ENCODE results near the gene SPN. TPM values are rescaled to one million over a fixed set of nuclear protein-coding genes. Genes with fewer than 3 reads are reported as not detected.
"Not testable (repeated sequence)": the region's sequence is repeated elsewhere in the genome, so short reads cannot be mapped to it uniquely, and the experiment has no call there.

SPN gene
- total RNA-seq, 1 experiment from 2014 or later = 0.47 TPM

DNA sequence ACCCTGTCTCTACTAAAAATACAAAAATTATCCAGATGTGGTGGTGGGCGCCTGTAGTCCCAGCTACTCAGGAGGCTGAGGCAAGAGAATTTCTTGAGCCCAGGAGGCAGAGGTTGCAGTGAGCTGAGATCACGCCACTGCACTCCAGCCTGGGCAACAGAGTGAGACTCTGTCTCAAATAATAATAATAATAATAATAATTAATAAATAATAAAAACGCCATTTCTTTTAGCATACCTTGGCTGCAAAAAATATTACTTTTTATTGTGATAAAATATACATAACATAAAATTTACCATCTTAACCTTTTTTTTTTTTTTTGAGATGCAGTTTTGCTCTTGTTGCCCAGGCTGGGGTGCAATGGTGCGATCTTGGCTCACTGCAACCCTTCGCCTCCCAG is 39.8 kb upstream of the SPN start:
- CTCF ChIA-PET; H3K4me1 ChIP-seq (ENCODE audit: control insufficient read depth in 1 of 2, insufficient read depth in 2 of 2, low read length in 2 of 2); H3K9ac ChIP-seq (ENCODE audit: low read length); H3K27ac ChIP-seq (ENCODE audit: low read depth, low read length); H3K9me3 ChIP-seq (ENCODE audit: control insufficient read depth in 1 of 2, insufficient read depth in 1 of 2, low read depth in 1 of 2, low read length in 2 of 2); H3K27me3 ChIP-seq (ENCODE audit: insufficient read depth, low read length); RAD21 ChIA-PET (ENCODE audit: low non-redundant PET in 1 of 2, low total read pairs in 2 of 2, uncharacterized antibody in 2 of 2, unreplicated experiment in 2 of 2); H4K20me1 ChIP-seq (ENCODE audit: insufficient read depth); ATAC-seq; POLR2A ChIA-PET; H3K4me2 ChIP-seq (ENCODE audit: low read length); H3K4me3 ChIP-seq (replicated peaks in 1 of 2; ENCODE audit: low read depth in 1 of 2, low read length in 2 of 2); H3K79me2 ChIP-seq (ENCODE audit: insufficient read depth, low read length); DNase-seq (ENCODE audit: low read depth, low spot score); H3K9me2 ChIP-seq (ENCODE audit: insufficient read depth); intact Hi-C loops (cut with micrococcal nuclease); BruUV-seq (replicated peaks); H2AFZ ChIP-seq (ENCODE audit: low read depth, low read length, poor library complexity, severe bottlenecking); H3K36me3 ChIP-seq (ENCODE audit: control insufficient read depth in 1 of 2, insufficient read depth in 2 of 2, low read length in 2 of 2): not testable (repeated sequence)

DNA sequence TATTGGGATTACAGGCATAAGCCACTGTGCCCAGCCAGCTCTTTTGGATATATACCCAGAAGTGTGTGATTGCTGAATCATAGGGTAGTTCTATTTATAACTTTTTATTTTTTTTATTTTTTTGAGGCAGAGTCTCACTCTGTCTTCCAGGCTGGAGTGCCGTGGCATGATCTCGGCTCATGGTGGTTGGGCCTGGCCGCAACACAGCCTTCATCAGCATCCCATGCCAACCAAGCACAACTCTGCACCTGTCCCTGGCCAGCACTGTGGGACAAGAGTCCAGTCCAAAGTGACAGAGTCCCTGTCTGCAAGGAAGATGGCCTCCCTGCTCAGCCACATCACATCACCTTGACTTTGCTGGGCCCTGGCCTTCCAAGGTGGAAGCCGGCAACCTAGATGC is 37.9 kb upstream of the SPN start:
- H3K36me3 ChIP-seq (ENCODE audit: control insufficient read depth in 1 of 2, insufficient read depth in 2 of 2, low read length in 2 of 2); RAD21 ChIA-PET (ENCODE audit: low non-redundant PET in 1 of 2, low total read pairs in 2 of 2, uncharacterized antibody in 2 of 2, unreplicated experiment in 2 of 2); BruUV-seq (replicated peaks); H3K9me2 ChIP-seq (ENCODE audit: insufficient read depth); H2AFZ ChIP-seq (ENCODE audit: low read depth, low read length, poor library complexity, severe bottlenecking); ATAC-seq; DNase-seq (ENCODE audit: low read depth, low spot score); H3K4me2 ChIP-seq (ENCODE audit: low read length); CTCF ChIA-PET; H3K27me3 ChIP-seq (ENCODE audit: insufficient read depth, low read length); H4K20me1 ChIP-seq (ENCODE audit: insufficient read depth); intact Hi-C loops (cut with micrococcal nuclease); H3K9ac ChIP-seq (ENCODE audit: low read length); H3K27ac ChIP-seq (ENCODE audit: low read depth, low read length); H3K4me3 ChIP-seq (replicated peaks in 1 of 2; ENCODE audit: low read depth in 1 of 2, low read length in 2 of 2); H3K79me2 ChIP-seq (ENCODE audit: insufficient read depth, low read length); POLR2A ChIA-PET; H3K4me1 ChIP-seq (ENCODE audit: control insufficient read depth in 1 of 2, insufficient read depth in 2 of 2, low read length in 2 of 2); H3K9me3 ChIP-seq (ENCODE audit: control insufficient read depth in 1 of 2, insufficient read depth in 1 of 2, low read depth in 1 of 2, low read length in 2 of 2): not testable (repeated sequence)

DNA sequence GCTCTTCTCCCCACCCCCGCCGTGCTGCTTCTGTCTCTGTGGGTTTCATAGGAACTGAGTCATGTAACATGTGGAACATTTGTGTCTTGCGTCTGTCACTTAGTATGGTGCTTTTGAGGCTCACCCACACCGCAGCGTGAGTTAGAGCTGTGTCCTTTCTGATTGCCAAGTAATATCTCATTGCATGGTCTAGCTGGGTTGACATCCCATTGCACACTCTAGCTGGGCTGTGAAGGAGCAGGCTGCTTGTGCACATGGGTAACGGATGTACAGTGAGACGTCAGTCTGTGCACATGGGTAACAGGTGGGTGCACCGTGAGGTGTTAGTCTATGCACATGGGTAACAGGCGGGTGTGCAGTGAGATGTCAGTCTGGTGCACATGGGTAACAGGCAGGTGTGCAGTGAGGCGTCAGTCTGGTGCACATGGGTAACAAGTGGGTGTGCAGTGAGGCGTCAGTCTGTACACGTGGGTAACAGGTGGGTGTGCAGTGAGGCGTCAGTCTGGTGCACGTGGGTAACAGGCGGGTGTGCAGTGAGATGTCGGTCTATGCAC is 36.2 kb upstream of the SPN start:
- H3K4me1 ChIP-seq (ENCODE audit: control insufficient read depth in 1 of 2, insufficient read depth in 2 of 2, low read length in 2 of 2); DNase-seq (ENCODE audit: low read depth, low spot score); H3K27me3 ChIP-seq (ENCODE audit: insufficient read depth, low read length); H3K36me3 ChIP-seq (ENCODE audit: control insufficient read depth in 1 of 2, insufficient read depth in 2 of 2, low read length in 2 of 2); ATAC-seq; H3K9me2 ChIP-seq (ENCODE audit: insufficient read depth); CTCF ChIA-PET; POLR2A ChIA-PET; H3K79me2 ChIP-seq (ENCODE audit: insufficient read depth, low read length); intact Hi-C loops (cut with micrococcal nuclease); H2AFZ ChIP-seq (ENCODE audit: low read depth, low read length, poor library complexity, severe bottlenecking); H3K4me2 ChIP-seq (ENCODE audit: low read length); H3K9me3 ChIP-seq (ENCODE audit: control insufficient read depth in 1 of 2, insufficient read depth in 1 of 2, low read depth in 1 of 2, low read length in 2 of 2); RAD21 ChIA-PET (ENCODE audit: low non-redundant PET in 1 of 2, low total read pairs in 2 of 2, uncharacterized antibody in 2 of 2, unreplicated experiment in 2 of 2); H3K9ac ChIP-seq (ENCODE audit: low read length); BruUV-seq (replicated peaks); H3K4me3 ChIP-seq (replicated peaks in 1 of 2; ENCODE audit: low read depth in 1 of 2, low read length in 2 of 2); H4K20me1 ChIP-seq (ENCODE audit: insufficient read depth); H3K27ac ChIP-seq (ENCODE audit: low read depth, low read length): not testable (repeated sequence)

DNA sequence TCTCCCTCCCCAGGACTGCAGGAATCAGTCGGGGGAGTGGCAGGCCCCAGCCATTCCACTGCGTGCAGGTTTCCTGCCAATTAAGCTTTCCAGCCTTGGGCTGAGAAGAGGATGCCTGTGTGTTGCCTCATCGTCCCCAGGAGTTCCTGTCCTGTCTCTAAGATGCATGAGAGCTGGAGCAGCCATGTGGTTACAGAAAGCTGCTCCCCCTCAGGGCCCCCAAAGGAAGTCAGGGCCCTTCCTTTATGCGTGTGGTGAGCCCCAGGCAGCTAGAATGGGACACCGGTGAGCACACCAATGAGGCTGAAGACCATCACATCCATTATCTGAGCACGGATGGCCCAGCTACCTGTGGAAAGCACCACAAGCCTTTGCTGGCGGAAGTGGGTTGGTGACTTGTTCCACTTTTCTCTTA is 35.4 kb upstream of the SPN start:
- RAD21 ChIA-PET (ENCODE audit: low non-redundant PET in 1 of 2, low total read pairs in 2 of 2, uncharacterized antibody in 2 of 2, unreplicated experiment in 2 of 2); H4K20me1 ChIP-seq (ENCODE audit: insufficient read depth); H2AFZ ChIP-seq (ENCODE audit: low read depth, low read length, poor library complexity, severe bottlenecking); H3K4me1 ChIP-seq (ENCODE audit: control insufficient read depth in 1 of 2, insufficient read depth in 2 of 2, low read length in 2 of 2); H3K4me3 ChIP-seq (replicated peaks in 1 of 2; ENCODE audit: low read depth in 1 of 2, low read length in 2 of 2); BruUV-seq (replicated peaks); intact Hi-C loops (cut with micrococcal nuclease); DNase-seq (ENCODE audit: low read depth, low spot score); H3K9ac ChIP-seq (ENCODE audit: low read length); POLR2A ChIA-PET; H3K27ac ChIP-seq (ENCODE audit: low read depth, low read length); H3K36me3 ChIP-seq (ENCODE audit: control insufficient read depth in 1 of 2, insufficient read depth in 2 of 2, low read length in 2 of 2); ATAC-seq; CTCF ChIA-PET; H3K27me3 ChIP-seq (ENCODE audit: insufficient read depth, low read length); H3K9me2 ChIP-seq (ENCODE audit: insufficient read depth); H3K79me2 ChIP-seq (ENCODE audit: insufficient read depth, low read length); H3K4me2 ChIP-seq (ENCODE audit: low read length); H3K9me3 ChIP-seq (ENCODE audit: control insufficient read depth in 1 of 2, insufficient read depth in 1 of 2, low read depth in 1 of 2, low read length in 2 of 2): not testable (repeated sequence)

DNA sequence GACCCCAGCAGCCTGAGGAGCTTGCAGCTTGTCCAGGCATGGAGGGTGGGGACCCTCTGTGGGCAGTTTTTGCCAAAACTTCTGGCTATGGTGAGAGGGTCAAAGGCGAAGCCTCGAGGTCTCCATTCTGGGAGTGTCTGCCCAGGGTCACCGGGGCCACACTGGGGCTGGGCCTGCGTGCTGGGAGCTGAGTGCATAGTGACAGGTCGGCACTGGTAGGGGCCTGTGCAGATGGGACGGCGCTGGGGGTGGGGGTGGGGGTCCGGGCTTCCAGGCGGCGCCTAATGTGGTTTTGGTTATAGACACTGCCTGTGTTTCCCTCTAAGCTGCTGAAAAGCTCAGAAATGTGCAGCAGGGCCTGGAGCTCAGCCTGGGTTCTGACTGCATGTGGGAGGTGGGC is 34.3 kb upstream of the SPN start:
- H3K9me2 ChIP-seq (ENCODE audit: insufficient read depth); RAD21 ChIA-PET (ENCODE audit: low non-redundant PET in 1 of 2, low total read pairs in 2 of 2, uncharacterized antibody in 2 of 2, unreplicated experiment in 2 of 2); DNase-seq (ENCODE audit: low read depth, low spot score); H3K4me3 ChIP-seq (replicated peaks in 1 of 2; ENCODE audit: low read depth in 1 of 2, low read length in 2 of 2); H3K9me3 ChIP-seq (ENCODE audit: control insufficient read depth in 1 of 2, insufficient read depth in 1 of 2, low read depth in 1 of 2, low read length in 2 of 2); H3K36me3 ChIP-seq (ENCODE audit: control insufficient read depth in 1 of 2, insufficient read depth in 2 of 2, low read length in 2 of 2); H4K20me1 ChIP-seq (ENCODE audit: insufficient read depth); H3K9ac ChIP-seq (ENCODE audit: low read length); intact Hi-C loops (cut with micrococcal nuclease); H3K4me1 ChIP-seq (ENCODE audit: control insufficient read depth in 1 of 2, insufficient read depth in 2 of 2, low read length in 2 of 2); H3K4me2 ChIP-seq (ENCODE audit: low read length); H2AFZ ChIP-seq (ENCODE audit: low read depth, low read length, poor library complexity, severe bottlenecking); POLR2A ChIA-PET; H3K27ac ChIP-seq (ENCODE audit: low read depth, low read length); CTCF ChIA-PET; ATAC-seq; H3K27me3 ChIP-seq (ENCODE audit: insufficient read depth, low read length); BruUV-seq (replicated peaks); H3K79me2 ChIP-seq (ENCODE audit: insufficient read depth, low read length): not testable (repeated sequence)
